HG03575 (cell line): Measurements from ENCODE around the gene RPS24.

Experiments used
- ATAC-seq: cut with Tn5 transposase; IDR thresholded peaks from one replicate; pipeline ENCODE4 v1.9.1; 2021; ENCODE audit not compliant: unreplicated experiment, insufficient number of reproducible peaks, low FRiP score; ENCODE audit errors: extremely low read depth

The RPS24 gene

DNA sequence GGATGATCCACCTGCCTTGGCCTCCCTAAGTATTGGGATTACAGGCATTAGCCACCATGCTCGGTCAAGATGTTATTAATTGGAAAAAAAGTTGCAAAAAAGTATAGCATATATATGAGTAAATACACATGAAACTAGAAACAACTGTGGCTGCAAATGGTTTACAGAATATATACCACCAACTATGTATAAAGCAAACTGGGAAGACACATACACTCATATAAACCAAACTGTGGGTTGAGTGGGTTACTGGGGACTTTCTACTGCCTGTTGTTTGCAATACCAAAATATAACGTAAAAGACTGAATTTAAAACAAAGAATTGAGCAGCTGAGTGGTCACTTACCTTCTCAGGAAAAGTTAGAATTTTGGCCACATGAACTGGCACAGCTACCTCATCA is 12.5 kb upstream of the RPS24 start:
- no peak for ATAC-seq

- ATAC-seq = no peak
Observed at GRCh38 chr10:78023741-78024140, 9.9 kb upstream of the RPS24 start.

DNA sequence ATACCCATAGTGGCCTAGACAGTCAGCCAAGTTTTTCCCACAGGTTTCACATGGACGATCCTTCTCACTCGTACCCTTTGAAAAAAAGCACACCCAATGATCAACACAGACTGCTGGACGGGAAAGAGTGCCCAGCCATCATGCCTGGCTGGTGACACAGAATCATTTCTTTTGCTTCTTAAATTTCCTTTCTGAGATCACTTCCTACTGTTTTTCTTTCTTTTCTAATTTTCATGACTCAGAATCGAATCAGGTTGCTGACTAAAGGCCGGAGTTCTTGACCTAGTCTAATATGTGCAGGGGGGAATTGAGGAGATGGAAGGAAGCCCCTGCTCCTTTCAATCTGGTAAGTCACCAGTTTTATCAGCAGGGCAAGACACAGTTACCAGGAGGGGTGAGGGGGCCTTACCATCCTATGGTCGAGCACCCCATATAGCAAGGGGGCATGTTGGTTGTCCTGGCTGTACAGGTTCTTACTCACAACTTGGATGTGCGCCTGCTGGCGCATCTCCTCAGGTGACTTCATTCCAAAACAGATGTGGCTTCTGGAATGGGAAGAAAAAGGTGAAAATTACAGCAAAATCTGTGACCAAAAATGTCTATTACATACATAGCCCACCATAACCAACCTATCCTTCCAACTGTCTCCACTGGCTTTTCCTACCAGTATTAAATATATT is 7.8 kb upstream of the RPS24 start:
- ATAC-seq = no peak

DNA sequence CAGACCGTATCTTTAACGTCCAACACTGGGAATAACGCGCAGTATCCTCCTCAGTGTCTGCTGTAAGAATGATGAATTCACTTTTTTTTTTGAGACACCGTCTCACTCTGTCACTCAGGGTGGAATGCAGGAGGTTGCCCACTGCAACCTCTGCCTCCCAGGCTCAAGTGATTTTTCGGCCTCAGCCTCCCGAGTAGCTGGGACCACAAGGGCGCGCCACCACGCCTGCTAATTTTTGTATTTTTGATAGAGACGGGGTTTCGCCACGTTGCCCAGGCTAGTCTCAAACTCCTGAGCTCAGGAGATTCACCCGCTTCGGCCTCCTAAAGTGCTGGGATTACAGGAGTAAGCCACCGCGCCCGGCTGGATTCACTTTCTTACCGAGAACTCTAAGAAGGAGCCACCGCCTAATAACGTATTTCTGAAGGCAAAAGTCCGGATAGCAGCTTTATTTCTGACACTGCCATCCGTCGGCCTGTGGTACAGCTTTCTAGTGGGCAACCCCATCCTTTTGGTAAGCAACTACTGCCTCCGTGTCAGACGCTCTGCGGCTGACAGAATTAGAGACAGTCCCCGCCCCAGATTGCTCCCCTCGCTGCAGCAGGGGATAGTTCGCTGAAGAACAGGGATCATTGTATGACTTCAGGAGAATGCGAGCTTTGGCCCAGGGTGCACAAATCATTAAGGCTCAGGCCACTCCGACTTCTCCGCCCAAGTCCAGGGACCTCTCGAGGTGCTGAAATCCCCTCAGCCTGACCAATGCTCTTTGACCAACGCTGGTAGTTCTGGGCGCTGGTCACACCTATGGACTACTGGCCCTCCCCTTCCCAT is 5.0 kb upstream of the RPS24 start:
- ATAC-seq = no peak

DNA sequence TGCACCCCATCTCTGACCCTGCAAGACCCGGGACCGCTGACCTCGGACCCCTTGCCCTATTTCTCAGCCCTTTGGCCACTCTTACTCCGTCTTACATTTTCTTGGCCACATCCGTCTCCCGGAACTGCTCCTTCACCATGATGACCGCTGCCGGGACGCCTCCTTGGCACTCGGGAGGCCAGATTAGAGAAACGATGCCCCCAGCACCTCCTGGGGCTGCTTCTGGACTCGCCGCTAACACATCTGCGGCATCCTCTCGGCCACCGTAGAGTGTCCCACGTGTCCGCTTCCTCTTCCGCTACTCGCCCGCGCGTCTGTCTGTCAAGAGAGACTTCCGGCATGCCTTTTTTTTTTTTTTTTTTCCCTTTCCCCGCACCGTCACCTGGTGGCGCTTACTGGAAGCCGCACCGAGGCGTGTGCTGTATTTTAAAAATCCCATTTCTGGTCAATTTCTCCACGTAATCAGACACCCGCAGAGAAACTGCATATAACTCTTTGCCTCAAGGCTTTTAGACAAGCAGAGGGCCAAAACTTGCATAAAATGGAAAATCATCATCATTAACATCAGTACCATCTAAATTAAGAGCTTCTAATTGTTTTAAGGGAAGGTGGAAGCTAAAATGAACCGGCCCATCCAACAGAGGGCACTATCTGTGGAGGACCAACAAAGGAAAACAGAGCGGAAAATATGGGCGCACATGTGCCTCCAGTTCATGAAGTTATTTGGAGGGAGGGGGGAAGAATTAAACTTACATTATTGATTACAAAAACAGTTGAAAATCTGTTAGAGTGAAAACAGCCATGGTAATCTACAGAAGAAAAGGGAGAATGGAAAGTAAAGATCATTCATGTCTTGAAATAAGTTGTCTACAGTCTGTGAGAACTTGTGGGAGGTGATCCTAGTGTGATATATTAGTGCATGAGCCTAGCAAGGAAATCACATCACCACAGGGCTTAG is 4.1 kb upstream of the RPS24 start, which contains the start of gene POLR3A:
TSS of gene POLR3A (minus strand) at position 247 of the 958 bp plus-strand sequence. CDS start at position 139, 108 bp downstream.
- no peak for ATAC-seq

DNA sequence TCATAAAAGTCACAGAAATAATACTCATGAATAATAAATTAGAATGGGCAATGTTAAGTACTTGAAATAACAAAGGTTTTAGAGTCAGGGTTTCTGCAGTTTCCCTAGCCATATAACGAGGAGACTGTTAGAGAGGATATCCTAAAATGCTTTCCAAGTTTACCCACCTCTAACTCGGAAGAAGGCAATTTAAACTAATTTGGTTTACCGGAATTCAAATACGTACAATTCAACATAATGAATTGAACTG is 351 bp upstream of the RPS24 start:
- no peak for ATAC-seq

DNA sequence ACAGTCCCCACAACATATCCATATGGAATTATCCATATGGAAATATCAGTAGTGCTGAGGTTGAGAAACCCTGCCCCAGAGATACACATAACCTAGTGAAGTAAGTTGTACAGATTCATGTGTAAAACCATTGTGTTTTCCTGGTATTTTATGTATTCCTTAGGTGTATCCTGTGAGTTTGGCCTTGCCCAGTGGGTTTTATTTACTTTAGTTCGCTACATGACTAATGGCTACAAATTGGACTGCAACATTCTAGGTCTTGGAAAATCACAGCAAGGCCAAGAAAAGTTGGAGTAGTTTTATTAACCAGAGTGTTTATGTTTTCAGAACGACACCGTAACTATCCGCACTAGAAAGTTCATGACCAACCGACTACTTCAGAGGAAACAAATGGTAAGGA is 1.4 kb downstream of the RPS24 start:
- no peak for ATAC-seq

DNA sequence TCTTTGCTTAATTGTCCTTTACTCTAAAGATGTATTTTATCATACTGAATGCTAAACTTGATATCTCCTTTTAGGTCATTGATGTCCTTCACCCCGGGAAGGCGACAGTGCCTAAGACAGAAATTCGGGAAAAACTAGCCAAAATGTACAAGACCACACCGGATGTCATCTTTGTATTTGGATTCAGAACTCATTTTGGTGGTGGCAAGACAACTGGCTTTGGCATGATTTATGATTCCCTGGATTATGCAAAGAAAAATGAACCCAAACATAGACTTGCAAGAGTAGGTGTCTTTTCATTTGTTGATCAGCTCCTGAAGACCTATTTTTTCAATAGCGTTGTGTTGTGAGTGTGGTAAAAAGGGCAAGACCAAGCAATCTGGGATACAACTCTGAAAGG is 1.8 kb downstream of the RPS24 start:
- no peak for ATAC-seq

GRCh38 chr10:78035933-78036583 is 2.4 kb downstream of the RPS24 start:
- ATAC-seq = no peak

GRCh38 chr10:78038105-78038504 is 4.4 kb downstream of the RPS24 start:
- ATAC-seq = no peak

GRCh38 chr10:78038791-78039547 is 5.3 kb downstream of the RPS24 start:
- no peak for ATAC-seq

- ATAC-seq = no peak
Observed at GRCh38 chr10:78039743-78040142, 6.1 kb downstream of the RPS24 start.

GRCh38 chr10:78041170-78042057 is 7.8 kb downstream of the RPS24 start:
- no peak for ATAC-seq

DNA sequence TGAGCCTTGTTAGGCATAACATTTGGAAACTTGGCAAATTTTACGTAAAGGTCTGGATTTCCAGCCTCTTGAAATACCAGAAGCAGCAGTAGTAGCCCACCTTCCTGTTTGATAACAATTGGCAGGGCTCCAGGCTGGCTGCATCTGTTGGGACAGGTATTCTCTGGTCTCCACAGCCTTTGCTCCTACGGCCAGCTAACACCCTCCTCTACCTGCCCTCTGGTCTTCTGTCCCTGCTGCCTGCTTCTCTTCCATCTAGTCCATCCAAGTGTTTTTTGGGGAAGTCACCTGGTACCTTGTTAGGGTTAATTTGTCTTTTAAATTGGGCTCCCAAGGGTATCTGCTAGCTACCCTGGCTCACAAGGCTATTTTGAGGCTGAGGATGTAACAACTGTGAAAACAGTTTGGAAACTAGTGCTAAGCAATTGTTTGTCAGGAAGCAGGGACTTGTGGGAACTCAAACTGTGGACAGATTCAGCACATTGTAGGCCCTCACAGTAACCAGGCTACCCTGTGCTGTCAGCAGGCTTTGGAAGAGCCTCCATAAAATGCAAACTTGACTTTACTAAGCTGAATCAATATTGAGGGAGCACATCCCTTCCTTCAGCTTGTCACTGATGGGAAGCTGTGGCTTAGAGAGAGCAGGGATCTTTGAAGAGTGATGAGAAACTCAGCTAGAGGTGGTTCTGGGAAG is 8.5 kb downstream of the RPS24 start:
- no peak for ATAC-seq

DNA sequence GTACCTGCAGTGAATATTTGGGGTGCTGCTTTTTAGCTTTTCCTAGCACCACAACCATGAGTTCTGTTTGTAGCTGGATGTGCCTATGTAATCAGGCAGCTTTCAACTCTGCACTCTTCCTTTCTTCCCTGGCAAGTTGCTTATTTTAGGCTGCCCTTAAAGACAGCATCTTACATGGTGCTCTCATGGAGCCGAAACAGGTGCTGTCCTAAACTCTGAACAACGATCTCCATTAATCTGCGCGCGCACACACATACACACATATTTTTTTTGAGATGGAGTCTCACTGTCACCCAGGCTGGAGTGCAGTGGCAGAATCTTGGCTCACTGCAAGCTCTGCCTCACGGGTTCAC is 9.1 kb downstream of the RPS24 start:
- ATAC-seq = no peak

DNA sequence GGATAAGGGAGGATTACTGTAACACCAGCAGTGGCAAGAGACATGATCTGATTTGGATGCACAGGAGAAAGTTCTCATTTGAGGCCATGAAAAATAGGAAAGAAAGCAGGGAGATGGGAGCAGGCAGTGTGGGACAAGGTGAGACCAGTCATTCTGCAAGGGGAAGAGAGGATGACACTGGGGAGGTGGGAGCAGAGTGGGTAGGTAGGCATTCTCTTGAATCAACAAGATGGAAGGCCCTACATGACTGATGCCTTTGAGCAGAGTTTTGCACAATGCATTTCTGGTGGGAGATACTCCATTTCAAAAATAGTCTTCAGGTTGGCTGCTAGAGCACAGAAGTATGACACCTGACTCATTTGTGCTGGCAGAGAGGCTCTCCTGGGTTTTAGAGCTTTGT is 10.5 kb downstream of the RPS24 start:
- no peak for ATAC-seq

- ATAC-seq = no peak
Observed at GRCh38 chr10:78044699-78045098, 11.0 kb downstream of the RPS24 start.
